Endothelial cell of umbilical vein (primary cell): ENCODE data around the gene SEMA4C. TPM values are rescaled to one million over a fixed set of nuclear protein-coding genes. Genes with fewer than 3 reads are reported as not detected.

ENCODE experiments used
- BruUV-seq: library from RNA; stranded (reverse); fragments of 400-500 nt; replicated peaks from 2 replicates; lab custom pipeline; 2021; lab: Mats Ljungman, UMichigan
- CTCF ChIA-PET: fragments of 300-600, 350-600 bp; sonication (Branson Sonifier 250); formaldehyde crosslinking; loops from one replicate; lab custom pipeline; 2021; ENCODE audit warnings: antibody characterized with exemption, inconsistent platforms; lab: Charles Lee
- POLR2A ChIA-PET: fragments of 300-600, 350-600 bp; sonication (Branson Sonifier 250); formaldehyde crosslinking; loops from one replicate; lab custom pipeline; 2021; ENCODE audit warnings: antibody characterized with exemption, inconsistent platforms; lab: Charles Lee
- DNase-seq: peaks from one replicate; pipeline ENCODE4 v3.0.0-alpha.2; 2011; ENCODE audit warnings: low read depth, low spot score
- FAIRE-seq: peaks from 2 replicates; lab custom pipeline; 2011; peaks lifted over from hg19 to GRCh38; lab: Jason Lieb, UNC
- H2AFZ ChIP-seq: 2 replicates; pipeline ENCODE4 v1.6.0; 2012; ENCODE audit warnings: low read depth, low read length, control low read depth, inconsistent platforms
- H3K27ac ChIP-seq: 2 replicates; pipeline ENCODE4 v1.5.1; 2011; ENCODE audit warnings: low read depth, mild to moderate bottlenecking, control low read depth, low read length, moderate library complexity; ENCODE audit not compliant: insufficient read depth
- H3K27me3 ChIP-seq, 2 experiments: 2 replicates each; pipeline versions ENCODE4 v1.6.0 to v1.6.1; 2011; ENCODE audit warnings: low read length in 2 of 2, mixed read lengths in 1 of 2; ENCODE audit not compliant: control insufficient read depth in 2 of 2, insufficient read depth in 2 of 2
- H3K36me3 ChIP-seq, 2 experiments: 2 replicates in 1 of 2; 3 replicates in 1 of 2; pipeline ENCODE4 v1.5.1; 2011; ENCODE audit warnings: low read length in 2 of 2, mild to moderate bottlenecking in 1 of 2, moderate library complexity in 1 of 2; ENCODE audit not compliant: control insufficient read depth in 2 of 2, insufficient read depth in 2 of 2; ENCODE audit errors: extremely low read depth in 1 of 2
- H3K4me1 ChIP-seq: 3 replicates; pipeline ENCODE4 v1.5.1; 2011; ENCODE audit warnings: mild to moderate bottlenecking, low read length; ENCODE audit not compliant: control insufficient read depth, insufficient read depth; ENCODE audit errors: extremely low read depth
- H3K4me2 ChIP-seq: 2 replicates; pipeline ENCODE4 v1.6.1; 2011; ENCODE audit warnings: low read length, control low read depth, mixed read lengths; ENCODE audit not compliant: insufficient read depth
- H3K4me3 ChIP-seq, 3 experiments: fragments of 200-600 bp in 1 of 3; sonication (generic), shearing (Covaris generic) in 1 of 3; replicated peaks in 1 of 3; 2 replicates each; pipeline ENCODE4 v1.5.1; 2011 to 2016; ENCODE audit warnings: control low read depth in 3 of 3, low read length in 3 of 3, mild to moderate bottlenecking in 2 of 3, inconsistent platforms in 1 of 3, low read depth in 1 of 3, moderate library complexity in 1 of 3; ENCODE audit not compliant: insufficient read depth in 1 of 3
- H3K79me2 ChIP-seq: 2 replicates; pipeline ENCODE4 v1.6.0; 2012; ENCODE audit warnings: low read length, inconsistent platforms; ENCODE audit not compliant: control insufficient read depth, insufficient read depth
- H3K9ac ChIP-seq: replicated peaks from 2 replicates; pipeline ENCODE3; 2011; ENCODE audit warnings: low read length, control low read depth; ENCODE audit not compliant: insufficient read depth; ENCODE audit errors: extremely low read depth
- H3K9me1 ChIP-seq: replicated peaks from 3 replicates; pipeline ENCODE4 v1.6.0; 2011; ENCODE audit warnings: mild to moderate bottlenecking, low read length; ENCODE audit not compliant: control insufficient read depth, insufficient read depth; ENCODE audit errors: extremely low read depth
- H3K9me3 ChIP-seq: replicated peaks from 2 replicates; pipeline ENCODE4 v1.5.1; 2012; ENCODE audit warnings: low read length, inconsistent platforms; ENCODE audit not compliant: control insufficient read depth, insufficient read depth
- H4K20me1 ChIP-seq: replicated peaks from 2 replicates; pipeline ENCODE3; 2011; ENCODE audit warnings: mild to moderate bottlenecking, low read length; ENCODE audit not compliant: control insufficient read depth, insufficient read depth; ENCODE audit errors: extremely low read depth
- CTCF ChIP-seq, 2 donors: IDR thresholded peaks; 1 replicate in 1 of 2; 2 replicates in 1 of 2; pipeline ENCODE4 v1.5.1; 2011; ENCODE audit warnings: low read length in 2 of 2, mild to moderate bottlenecking in 2 of 2, moderate library complexity in 2 of 2, control low read depth in 1 of 2, inconsistent platforms in 1 of 2, low read depth in 1 of 2; ENCODE audit not compliant: insufficient read depth in 1 of 2; ENCODE audit errors: extremely low read depth in 1 of 2
- EZH2 ChIP-seq: IDR thresholded peaks from 2 replicates; pipeline ENCODE4 v1.6.1; 2012; ENCODE audit warnings: borderline replicate concordance, low read depth, mild to moderate bottlenecking, moderate library complexity, low read length, inconsistent platforms; ENCODE audit not compliant: severe bottlenecking
- FOS ChIP-seq: IDR thresholded peaks from 2 replicates; pipeline ENCODE4 v1.6.1; 2011; ENCODE audit warnings: mild to moderate bottlenecking, low read length, moderate library complexity, borderline replicate concordance; ENCODE audit not compliant: insufficient read depth
- GATA2 ChIP-seq: IDR thresholded peaks from 2 replicates; pipeline ENCODE4 v1.7.0; 2011; ENCODE audit warnings: low read depth, mild to moderate bottlenecking, moderate library complexity, mixed read lengths, low read length; ENCODE audit not compliant: insufficient read length, insufficient read depth
- JUN ChIP-seq: IDR thresholded peaks from 2 replicates; pipeline ENCODE4 v1.6.1; 2011; ENCODE audit warnings: borderline replicate concordance, low read depth; ENCODE audit not compliant: insufficient read length, insufficient read depth
- MAX ChIP-seq: IDR thresholded peaks from 2 replicates; pipeline ENCODE4 v1.6.1; 2011; ENCODE audit not compliant: insufficient read depth, insufficient read length
- MYC ChIP-seq: IDR thresholded peaks from one replicate; pipeline ENCODE4 v1.6.1; 2011; ENCODE audit warnings: mild to moderate bottlenecking, low read depth, low read length
- POLR2A ChIP-seq: IDR thresholded peaks from 2 replicates; pipeline ENCODE4 v1.6.1; 2012; ENCODE audit warnings: low read depth, mild to moderate bottlenecking, control low read depth, low read length
- POLR2AphosphoS5 ChIP-seq: IDR thresholded peaks from 2 replicates; pipeline ENCODE4 v1.6.1; 2012; ENCODE audit warnings: low read depth, mild to moderate bottlenecking, control low read depth, low read length, moderate library complexity; ENCODE audit not compliant: insufficient read depth
- dilution Hi-C: fragments of 300-500 bp; cut with MboI; formaldehyde crosslinking; loops from one replicate; pipeline ENCODE4 v1.15.0; 2019; ENCODE audit warnings: low sequenced_read_pairs; ENCODE audit not compliant: extremely low pct_ligation_motif_present
- intact Hi-C: fragments of 100-400 bp; cut with micrococcal nuclease; formaldehyde crosslinking; loops from one replicate; pipeline ENCODE4 v1.10.0; 2022
- polyA plus RNA-seq, 4 experiments: library from polyadenylated mRNA; depleted of rRNA in 3 of 4; stranded (reverse) in 3 of 4; unstranded in 1 of 4; fragments of >200 nt; gene quantifications; 2 replicates each; pipeline versions ENCODE4 v1.2.1 to v1.2.3, GENCODE V29; 2011 to 2012; ENCODE audit warnings: missing spikeins in 1 of 4
- total RNA-seq: library from RNA; stranded (reverse); gene quantifications from 2 replicates; pipeline ENCODE4 v1.2.3, GENCODE V29; 2021

SEMA4C gene
- total and polyA plus RNA-seq, 2 donors (not counting 3 experiments of a cell fraction or from before 2014, with no cell fraction given) = 16.4 to 17.3 TPM

GRCh38 chr2:96831679-96832078 is 38.2 kb downstream of the SEMA4C start:
- H2AFZ ChIP-seq = no peak overlapping the region
- no peaks in the 10 kb centered on the region for H3K4me1 ChIP-seq
- no peaks in the 10 kb centered on the region for H4K20me1 ChIP-seq
- POLR2A ChIA-PET = no interaction called here
- no peaks in the 10 kb centered on the region for H3K79me2 ChIP-seq
- H3K36me3 ChIP-seq = peaks cover 2 to 33% of the 10 kb centered on the region in 2 experiments
- intact Hi-C loops = no loop called here
- no peaks in the 10 kb centered on the region for H3K9me3 ChIP-seq
- CTCF ChIA-PET = interaction anchor here (1.2 kb wide), 1 partner anchor 11 kb away, joined by 3 read pairs; no protein-coding TSS in a partner anchor
- no peak overlapping the region for H3K4me3 ChIP-seq
- DNase-seq = no peak
- BruUV-seq = no TSS peak
- H3K27ac ChIP-seq = no peak overlapping the region
- TF ChIP-seq EZH2 (no peak), CTCF (IDR thresholded peaks at IDR 0.05; ENCODE audit: extremely low read depth in 1 of 2, insufficient read depth in 1 of 2, low read depth in 1 of 2, low read length in 2 of 2) (no peak), POLR2AphosphoS5 (no peak), POLR2A (no peak), GATA2 (no peak), FOS (no peak), MAX (no peak), JUN (no peak), MYC (no peak)
- H3K9me1 ChIP-seq = no peaks in the 10 kb centered on the region
- no peak for FAIRE-seq
- no peak overlapping the region for H3K9ac ChIP-seq
- dilution Hi-C loops = no loop called here
- no peak overlapping the region for H3K4me2 ChIP-seq
- no peaks in the 10 kb centered on the region for H3K27me3 ChIP-seq
